ENCODE measurements around the gene PAPOLA. TPM values are rescaled to one million over a fixed set of nuclear protein-coding genes. Genes with fewer than 3 reads are reported as not detected.

The PAPOLA gene
- polyA plus RNA-seq, 1 experiment, result 92.4 TPM

DNA sequence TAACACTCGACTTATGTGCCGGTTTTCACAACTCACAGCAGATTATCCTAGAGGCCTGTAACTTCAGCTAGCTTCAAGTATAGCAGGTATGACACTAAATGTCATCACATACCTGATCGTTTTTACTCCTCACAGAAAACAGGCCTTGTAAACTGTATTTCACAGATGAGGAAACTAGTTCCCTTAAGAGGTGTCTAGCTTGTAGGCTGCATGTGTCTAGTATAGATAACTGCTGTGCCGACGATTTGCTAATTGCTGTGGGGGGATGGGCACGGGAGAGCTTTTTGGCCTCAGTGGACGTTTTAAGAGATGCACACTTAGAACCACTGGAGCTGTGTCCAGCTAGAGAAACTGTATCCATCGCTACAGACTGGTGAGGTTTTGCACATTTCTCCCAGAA, 78.8 kb downstream of the PAPOLA start:
- Histone ChIP-seq H3K36me3 (ENCODE audit: control insufficient read depth, insufficient read depth, low read length) (no peaks in the 10 kb centered on the region), H3K27me3 (ENCODE audit: control insufficient read depth, insufficient read depth, low read length) (peaks cover 4% of the 10 kb centered on the region; the same call in 1 of the 2 replicates), H3K4me3 (ENCODE audit: low read depth, low read length) (no peak overlapping the region)
- ChIA-PET POLR2A (no interaction called here), CTCF (interaction anchor here (1.1 to 1.5 kb wide), 2 partner anchors 8 to 14 kb away, joined by 4 read pairs; no protein-coding TSS in a partner anchor)
- no peak for DNase-seq (ENCODE audit: low read depth)
- TF ChIP-seq, protein P1, sequence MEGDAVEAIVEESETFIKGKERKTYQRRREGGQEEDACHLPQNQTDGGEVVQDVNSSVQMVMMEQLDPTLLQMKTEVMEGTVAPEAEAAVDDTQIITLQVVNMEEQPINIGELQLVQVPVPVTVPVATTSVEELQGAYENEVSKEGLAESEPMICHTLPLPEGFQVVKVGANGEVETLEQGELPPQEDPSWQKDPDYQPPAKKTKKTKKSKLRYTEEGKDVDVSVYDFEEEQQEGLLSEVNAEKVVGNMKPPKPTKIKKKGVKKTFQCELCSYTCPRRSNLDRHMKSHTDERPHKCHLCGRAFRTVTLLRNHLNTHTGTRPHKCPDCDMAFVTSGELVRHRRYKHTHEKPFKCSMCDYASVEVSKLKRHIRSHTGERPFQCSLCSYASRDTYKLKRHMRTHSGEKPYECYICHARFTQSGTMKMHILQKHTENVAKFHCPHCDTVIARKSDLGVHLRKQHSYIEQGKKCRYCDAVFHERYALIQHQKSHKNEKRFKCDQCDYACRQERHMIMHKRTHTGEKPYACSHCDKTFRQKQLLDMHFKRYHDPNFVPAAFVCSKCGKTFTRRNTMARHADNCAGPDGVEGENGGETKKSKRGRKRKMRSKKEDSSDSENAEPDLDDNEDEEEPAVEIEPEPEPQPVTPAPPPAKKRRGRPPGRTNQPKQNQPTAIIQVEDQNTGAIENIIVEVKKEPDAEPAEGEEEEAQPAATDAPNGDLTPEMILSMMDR (IDR thresholded peaks at IDR 0.05; ENCODE audit: insufficient read depth, low read depth, low read length), result no peak

DNA sequence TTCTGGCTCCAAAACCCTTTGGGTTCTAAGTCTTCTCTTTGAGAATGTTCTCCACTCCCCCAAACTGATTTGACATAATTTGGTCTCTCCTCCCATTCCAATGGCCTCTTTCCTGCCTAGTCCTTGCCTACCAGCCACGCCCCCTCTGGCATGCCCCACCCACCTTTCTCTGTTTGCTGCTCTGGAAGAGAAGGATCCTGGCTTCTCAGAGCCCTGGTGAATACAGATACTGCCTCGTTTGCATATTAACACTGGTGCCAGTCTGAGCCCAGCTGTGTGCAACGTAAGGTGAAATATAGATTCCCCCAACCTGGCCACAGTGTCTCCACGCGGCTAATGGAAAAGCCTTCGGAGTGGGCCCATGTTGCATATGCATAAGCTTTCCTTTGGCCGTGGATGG, 79.7 kb downstream of the PAPOLA start:
- POLR2A ChIA-PET, result no interaction called here
- no peaks in the 10 kb centered on the region for H3K36me3 ChIP-seq (ENCODE audit: control insufficient read depth, insufficient read depth, low read length)
- peaks cover 4% of the 10 kb centered on the region; the same call in 1 of the 2 replicates for H3K27me3 ChIP-seq (ENCODE audit: control insufficient read depth, insufficient read depth, low read length)
- TF ChIP-seq, protein P1 (IDR thresholded peaks at IDR 0.05; ENCODE audit: insufficient read depth, low read depth, low read length), result no peak
- CTCF ChIA-PET, result no interaction called here
- H3K4me3 ChIP-seq (ENCODE audit: low read depth, low read length), result no peak overlapping the region
- DNase-seq (ENCODE audit: low read depth), result no peak

DNA sequence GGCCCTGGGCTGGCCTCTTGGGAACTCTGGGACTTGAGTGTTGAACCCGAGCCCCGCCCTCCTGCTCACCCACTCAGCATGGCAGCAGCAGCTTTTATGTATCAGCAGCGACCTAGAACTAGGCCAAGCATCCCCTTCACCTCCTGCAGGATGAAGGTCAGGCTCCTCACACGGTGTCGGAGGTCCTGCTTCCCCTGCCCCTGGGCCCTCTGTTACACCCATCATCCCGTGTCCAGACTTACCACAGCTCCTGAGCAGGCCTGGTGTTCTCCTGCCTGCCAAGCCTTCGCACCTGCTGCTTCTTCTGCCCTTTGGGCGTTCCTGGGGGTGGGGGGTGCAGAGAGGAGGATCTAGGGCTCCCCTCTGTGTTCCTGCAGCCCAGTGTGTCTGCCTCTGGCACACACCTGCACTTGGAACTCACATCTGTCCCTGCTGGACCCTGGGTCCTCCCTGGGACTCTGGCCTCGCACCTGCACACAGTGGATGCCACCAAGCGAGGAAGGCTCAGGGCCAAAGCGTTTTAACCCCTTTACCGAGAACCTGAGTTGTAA, 80.3 kb downstream of the PAPOLA start:
- Histone ChIP-seq H3K27me3 (ENCODE audit: control insufficient read depth, insufficient read depth, low read length) (peaks cover 4% of the 10 kb centered on the region; the same call in 1 of the 2 replicates), H3K36me3 (ENCODE audit: control insufficient read depth, insufficient read depth, low read length) (no peaks in the 10 kb centered on the region), H3K4me3 (ENCODE audit: low read depth, low read length) (no peak overlapping the region)
- ChIA-PET POLR2A (no interaction called here), CTCF (no interaction called here)
- TF ChIP-seq, protein P1 (IDR thresholded peaks at IDR 0.05; ENCODE audit: insufficient read depth, low read depth, low read length), result no peak
- no peak for DNase-seq (ENCODE audit: low read depth)

DNA sequence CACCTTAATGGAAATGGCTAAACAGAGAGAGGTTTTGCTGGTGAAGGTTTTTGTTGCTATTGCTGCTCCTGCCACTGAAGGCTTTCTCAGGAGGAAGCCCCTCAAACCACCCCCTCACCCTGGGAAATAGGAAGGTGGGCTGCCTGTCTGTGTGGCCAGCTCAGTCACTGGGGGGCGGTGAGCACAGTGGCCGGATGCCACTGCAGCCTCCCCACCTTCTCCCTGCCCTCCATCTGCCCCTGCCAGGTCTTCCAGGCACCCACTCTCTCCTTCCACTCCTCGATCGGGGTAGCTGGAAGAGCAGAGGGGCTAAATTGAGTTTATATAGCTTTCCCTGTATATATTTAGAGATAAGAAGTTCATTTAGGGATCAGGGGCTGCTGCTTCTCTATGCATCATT, 80.8 kb downstream of the PAPOLA start:
- no peaks in the 10 kb centered on the region for H3K36me3 ChIP-seq (ENCODE audit: control insufficient read depth, insufficient read depth, low read length)
- TF ChIP-seq, protein P1 (IDR thresholded peaks at IDR 0.05; ENCODE audit: insufficient read depth, low read depth, low read length), result no peak
- CTCF ChIA-PET, result no interaction called here

DNA sequence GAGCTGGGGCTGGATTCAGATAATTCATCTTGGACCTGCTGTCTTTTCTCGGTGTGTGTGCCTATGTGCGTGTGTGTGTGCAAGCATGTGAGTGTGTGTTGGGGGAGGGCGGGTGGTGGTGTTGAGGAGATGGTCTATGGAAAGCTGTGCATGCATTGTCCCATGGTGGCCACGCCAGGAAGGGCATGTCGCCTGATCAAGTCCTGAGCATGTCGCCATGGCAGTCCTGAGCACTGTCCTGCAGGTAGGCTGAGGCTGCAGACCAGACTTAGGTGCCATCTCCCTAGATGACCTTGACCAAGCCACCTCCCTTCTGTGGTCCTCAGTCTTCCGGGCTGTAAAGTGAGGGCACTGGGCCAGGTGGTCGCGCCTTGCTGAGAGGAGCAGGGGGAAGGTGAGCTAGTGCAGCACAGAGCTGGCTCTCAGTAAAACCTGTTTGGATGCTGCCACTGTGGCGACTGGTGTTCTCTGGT, 81.4 kb downstream of the PAPOLA start:
- TF ChIP-seq, protein P1 (IDR thresholded peaks at IDR 0.05; ENCODE audit: insufficient read depth, low read depth, low read length), result no peak
- CTCF ChIA-PET, result no interaction called here
- POLR2A ChIA-PET, result no interaction called here
- no peak for DNase-seq (ENCODE audit: low read depth)
- H3K27me3 ChIP-seq (ENCODE audit: control insufficient read depth, insufficient read depth, low read length), result peaks cover 4% of the 10 kb centered on the region; the same call in 1 of the 2 replicates
- H3K36me3 ChIP-seq (ENCODE audit: control insufficient read depth, insufficient read depth, low read length), result no peaks in the 10 kb centered on the region
- H3K4me3 ChIP-seq (ENCODE audit: low read depth, low read length), result no peak overlapping the region

More for the DNA sequence above, 80.8 kb downstream of the PAPOLA start:
- no peak for DNase-seq (ENCODE audit: low read depth)
- no peak overlapping the region for H3K4me3 ChIP-seq (ENCODE audit: low read depth, low read length)
- peaks cover 4% of the 10 kb centered on the region; the same call in 1 of the 2 replicates for H3K27me3 ChIP-seq (ENCODE audit: control insufficient read depth, insufficient read depth, low read length)
- POLR2A ChIA-PET, result no interaction called here

All from BJ (cell line).